IPS-18a (cell line): ENCODE data around the gene SKOR2.
A peak's percentile ranks its signal among the peaks of the same experiment; 100 is the strongest.

Source experiments
- H3K27ac ChIP-seq: one replicate; pipeline ENCODE4 v1.5.1; 2013; ENCODE audit warnings: low read length
- H3K27me3 ChIP-seq: one replicate; pipeline ENCODE4 v1.6.1; 2013; ENCODE audit warnings: mild to moderate bottlenecking, low read length; ENCODE audit not compliant: control insufficient read depth, insufficient read depth
- H3K36me3 ChIP-seq: one replicate; pipeline ENCODE4 v1.6.1; 2013; ENCODE audit warnings: low read depth, low read length; ENCODE audit not compliant: control insufficient read depth
- H3K4me1 ChIP-seq: one replicate; pipeline ENCODE4 v1.6.1; 2013; ENCODE audit warnings: low read depth, low read length; ENCODE audit not compliant: control insufficient read depth
- H3K4me3 ChIP-seq: one replicate; pipeline ENCODE4 v1.5.1; 2013; ENCODE audit warnings: low read length
- H3K9ac ChIP-seq: one replicate; pipeline ENCODE4 v1.6.1; 2013; ENCODE audit warnings: mild to moderate bottlenecking, low read length, moderate library complexity
- H3K9me3 ChIP-seq: one replicate; pipeline ENCODE4 v1.6.1; 2013; ENCODE audit warnings: low read depth, low read length; ENCODE audit not compliant: control insufficient read depth

The SKOR2 gene

DNA sequence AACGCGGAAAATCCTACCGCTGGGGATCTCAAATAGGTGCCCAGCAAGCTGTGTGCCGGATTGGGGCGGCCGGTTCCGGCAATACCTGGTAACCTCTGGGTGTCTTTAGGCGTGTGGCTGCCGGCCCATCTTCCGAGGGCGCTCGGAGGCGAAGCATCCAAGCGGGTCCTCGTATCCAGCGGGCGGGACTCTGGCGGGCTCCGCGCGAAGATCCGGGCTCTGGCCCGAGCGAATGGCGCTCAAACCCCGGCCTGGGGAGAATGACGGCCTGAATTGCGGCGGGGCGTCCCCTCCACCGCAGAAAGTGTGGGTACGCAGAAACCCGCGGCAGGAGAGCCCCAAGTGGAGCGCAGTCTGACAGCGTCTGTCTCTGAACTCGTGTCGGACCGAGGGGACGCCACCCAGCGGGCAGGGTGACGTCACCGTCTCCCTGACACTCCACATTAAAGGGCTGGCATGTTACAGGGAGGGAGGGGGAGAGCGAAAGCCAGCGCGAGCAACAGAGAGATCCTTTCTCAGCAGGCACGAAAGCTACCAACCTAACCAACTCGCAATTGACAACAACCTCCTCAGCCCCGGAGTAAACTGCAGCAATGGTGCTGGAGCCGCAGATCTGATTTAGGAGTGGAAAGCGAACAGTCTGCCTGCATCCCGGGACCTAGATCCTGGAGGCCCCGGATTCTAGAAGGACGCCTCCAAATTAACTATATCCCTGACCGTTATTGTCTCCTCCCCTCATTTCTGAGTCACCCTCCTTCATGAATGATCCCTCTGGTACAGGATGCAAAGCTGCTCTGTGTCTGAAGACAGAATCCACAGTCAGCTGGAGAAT lies at the start of gene SKOR2:
SKOR2 (minus strand) TSS at position 372 of the 832 bp plus-strand sequence. CDS start 2,477 bp downstream, outside the sequence.
- Histone ChIP-seq H3K27ac (no peak within 1 kb of the TSS), H3K4me1 (peaks cover 35% of the 10 kb centered on the region), H3K4me3 (peak within 1 kb of the TSS; percentile 49), H3K9ac (no peak within 1 kb of the TSS), H3K27me3 (peaks cover 94% of the 10 kb centered on the region), H3K9me3 (no peaks in the 10 kb centered on the region), H3K36me3 (no peaks in the 10 kb centered on the region)

DNA sequence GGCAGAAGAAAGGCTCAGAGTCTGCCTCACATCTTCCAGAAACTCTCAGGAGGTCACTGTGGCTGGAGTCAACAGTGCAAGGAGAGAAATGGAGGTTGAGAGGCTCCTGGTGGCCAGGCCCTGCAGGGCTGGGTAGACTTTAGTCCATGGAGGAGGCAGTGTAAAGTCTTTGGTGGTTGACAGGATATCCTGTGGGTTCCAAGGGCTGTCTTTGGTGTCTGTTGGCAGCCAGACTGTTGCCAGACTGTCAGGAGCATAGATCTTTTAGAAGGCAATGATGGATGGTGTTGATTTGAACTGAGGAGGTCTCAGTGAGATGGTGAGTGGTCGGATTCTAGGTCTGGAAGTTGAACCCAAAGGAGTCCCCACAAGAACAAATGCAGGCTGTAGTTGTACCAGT lies 45.0 kb upstream of the SKOR2 start:
- no peak overlapping the region for H3K27ac ChIP-seq
- H3K36me3 ChIP-seq: no peaks in the 10 kb centered on the region
- no peaks in the 10 kb centered on the region for H3K4me1 ChIP-seq
- no peaks in the 10 kb centered on the region for H3K27me3 ChIP-seq
- H3K4me3 ChIP-seq: no peak overlapping the region
- no peak overlapping the region for H3K9ac ChIP-seq
- no peaks in the 10 kb centered on the region for H3K9me3 ChIP-seq

GRCh38 chr18:47294801-47295200 lies 43.3 kb upstream of the SKOR2 start:
- no peak overlapping the region for H3K4me3 ChIP-seq

GRCh38 chr18:47288741-47289140 lies 37.3 kb upstream of the SKOR2 start:
- no peaks in the 10 kb centered on the region for H3K36me3 ChIP-seq
- H3K4me1 ChIP-seq: no peaks in the 10 kb centered on the region
- H3K9ac ChIP-seq: no peak overlapping the region
- H3K4me3 ChIP-seq: no peak overlapping the region
- H3K27me3 ChIP-seq: no peaks in the 10 kb centered on the region
- no peak overlapping the region for H3K27ac ChIP-seq
- no peaks in the 10 kb centered on the region for H3K9me3 ChIP-seq

More at GRCh38 chr18:47294801-47295200, 43.3 kb upstream of the SKOR2 start:
- Histone ChIP-seq H3K9ac (no peak overlapping the region), H3K4me1 (no peaks in the 10 kb centered on the region), H3K36me3 (no peaks in the 10 kb centered on the region), H3K27ac (no peak overlapping the region), H3K27me3 (no peaks in the 10 kb centered on the region), H3K9me3 (no peaks in the 10 kb centered on the region)

DNA sequence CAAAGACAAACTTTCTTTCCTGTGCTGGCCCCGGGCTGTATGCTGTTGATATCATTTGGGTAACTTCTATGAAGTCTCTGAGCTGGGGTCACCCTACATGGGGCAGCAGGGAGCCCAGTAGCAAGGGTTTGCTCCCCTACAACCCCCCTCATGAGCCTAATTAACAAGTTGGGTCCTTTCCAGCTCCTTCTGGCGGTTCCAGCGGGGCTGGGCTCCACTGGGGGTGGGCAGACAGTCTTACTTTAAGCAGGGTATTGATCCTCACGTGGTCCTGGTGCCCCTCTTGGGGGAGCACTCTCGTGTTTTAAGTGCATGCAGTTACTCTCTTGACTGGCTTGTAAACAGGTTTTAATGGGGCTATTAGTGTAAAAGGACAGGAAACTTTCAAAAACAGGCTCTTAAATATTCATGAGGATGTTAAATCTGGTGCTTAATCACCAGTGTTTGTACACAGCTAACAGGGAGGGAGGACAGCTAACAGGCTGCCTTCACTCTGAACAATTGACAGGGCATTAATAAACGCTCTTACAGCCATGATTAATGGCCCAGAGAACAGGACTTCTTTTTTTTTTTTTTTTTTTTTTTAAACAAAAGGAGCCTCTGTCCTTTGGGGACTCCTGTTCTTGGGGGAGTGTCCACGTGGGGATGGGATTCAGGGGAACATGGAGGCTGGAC lies 36.6 kb upstream of the SKOR2 start:
- Histone ChIP-seq H3K9ac (no peak overlapping the region), H3K27ac (no peak overlapping the region), H3K4me3 (no peak overlapping the region), H3K36me3 (no peaks in the 10 kb centered on the region), H3K27me3 (no peaks in the 10 kb centered on the region), H3K9me3 (no peaks in the 10 kb centered on the region), H3K4me1 (no peaks in the 10 kb centered on the region)

DNA sequence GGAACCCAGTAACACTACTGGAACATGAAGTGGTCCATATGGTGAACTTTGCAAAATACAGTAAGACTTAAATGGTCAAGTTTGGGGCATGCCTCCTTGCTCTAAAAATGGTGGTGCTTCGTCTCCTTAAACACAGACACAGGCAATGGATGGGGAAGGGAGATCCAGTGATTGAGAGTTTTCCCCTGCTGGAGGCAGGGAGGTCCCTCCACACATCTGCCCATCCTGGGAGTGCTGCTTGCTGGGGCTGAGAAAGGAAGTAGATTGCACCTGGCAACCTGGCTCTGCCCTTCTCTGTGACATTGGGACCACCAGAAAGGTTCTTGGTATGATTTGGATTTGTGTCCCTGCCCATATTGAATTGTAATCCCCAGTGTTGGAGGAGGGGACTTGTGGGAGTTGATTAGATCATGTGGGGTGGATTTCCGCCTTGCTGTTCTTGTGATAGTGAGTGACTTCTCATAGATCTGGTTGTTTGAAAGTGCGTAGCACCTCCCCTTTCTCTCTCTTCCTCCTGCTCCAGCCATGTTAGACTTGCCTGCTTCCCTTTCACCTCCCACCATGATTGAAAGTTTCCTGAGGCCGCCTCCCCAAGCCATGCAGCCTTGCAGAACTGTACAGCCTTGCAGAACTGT lies 35.4 kb upstream of the SKOR2 start:
- no peaks in the 10 kb centered on the region for H3K9me3 ChIP-seq
- no peaks in the 10 kb centered on the region for H3K36me3 ChIP-seq
- H3K27me3 ChIP-seq: no peaks in the 10 kb centered on the region
- no peak overlapping the region for H3K9ac ChIP-seq
- H3K4me1 ChIP-seq: no peaks in the 10 kb centered on the region
- no peak overlapping the region for H3K27ac ChIP-seq
- H3K4me3 ChIP-seq: no peak overlapping the region

GRCh38 chr18:47285456-47285855 lies 34.0 kb upstream of the SKOR2 start:
- H3K4me3 ChIP-seq: no peak overlapping the region
- no peak overlapping the region for H3K9ac ChIP-seq
- no peaks in the 10 kb centered on the region for H3K4me1 ChIP-seq
- H3K36me3 ChIP-seq: no peaks in the 10 kb centered on the region
- H3K27ac ChIP-seq: no peak overlapping the region
- H3K9me3 ChIP-seq: no peaks in the 10 kb centered on the region
- H3K27me3 ChIP-seq: no peaks in the 10 kb centered on the region

GRCh38 chr18:47284721-47285395 lies 33.4 kb upstream of the SKOR2 start:
- H3K9ac ChIP-seq: no peak overlapping the region
- no peaks in the 10 kb centered on the region for H3K9me3 ChIP-seq
- no peaks in the 10 kb centered on the region for H3K4me1 ChIP-seq
- H3K27me3 ChIP-seq: no peaks in the 10 kb centered on the region
- H3K27ac ChIP-seq: no peak overlapping the region
- H3K36me3 ChIP-seq: no peaks in the 10 kb centered on the region
- no peak overlapping the region for H3K4me3 ChIP-seq

DNA sequence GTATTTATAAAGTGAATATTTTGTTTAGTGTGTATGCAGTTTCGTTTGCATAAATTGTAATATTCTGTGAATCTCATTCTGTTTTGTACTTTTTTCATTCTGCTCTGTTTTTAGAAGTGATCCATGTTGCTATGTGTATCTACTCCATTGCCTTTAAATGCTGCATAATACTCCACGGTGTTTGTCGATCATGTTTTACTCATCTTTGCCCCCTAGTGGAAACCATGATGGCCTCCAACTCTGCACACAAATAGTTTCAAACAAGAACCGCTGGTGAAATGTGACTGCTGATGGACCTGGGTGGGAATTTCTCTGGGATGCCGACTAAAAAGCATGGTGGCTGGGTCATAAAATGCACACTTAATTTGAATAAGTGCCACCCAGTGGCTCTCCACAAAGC lies 32.0 kb upstream of the SKOR2 start:
- no peaks in the 10 kb centered on the region for H3K9me3 ChIP-seq
- H3K9ac ChIP-seq: no peak overlapping the region
- H3K36me3 ChIP-seq: no peaks in the 10 kb centered on the region
- H3K4me3 ChIP-seq: no peak overlapping the region
- no peak overlapping the region for H3K27ac ChIP-seq
- H3K4me1 ChIP-seq: no peaks in the 10 kb centered on the region
- no peaks in the 10 kb centered on the region for H3K27me3 ChIP-seq

DNA sequence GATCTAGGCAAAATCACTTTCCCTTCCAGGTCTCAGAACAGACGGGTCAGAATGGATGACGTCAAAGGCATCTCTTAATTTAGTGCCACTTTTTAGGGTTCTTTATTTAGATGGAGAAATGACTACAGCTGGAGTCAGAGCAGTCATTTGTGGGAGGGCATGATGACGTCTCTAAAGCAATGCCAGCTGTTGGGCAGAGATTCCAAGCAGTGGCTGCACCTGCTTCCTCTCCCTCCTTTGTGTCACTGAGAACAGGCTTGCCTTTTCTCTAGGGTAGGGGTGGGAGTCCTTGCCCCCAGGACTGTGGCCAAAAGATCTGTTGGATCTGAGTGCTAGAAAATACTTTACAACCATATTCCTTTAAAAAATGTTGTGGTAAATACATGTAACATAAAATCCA lies 28.7 kb upstream of the SKOR2 start:
- no peak overlapping the region for H3K9ac ChIP-seq
- no peaks in the 10 kb centered on the region for H3K27me3 ChIP-seq

GRCh38 chr18:47274961-47275360 lies 23.5 kb upstream of the SKOR2 start:
- no peak overlapping the region for H3K4me3 ChIP-seq
- peaks cover 3% of the 10 kb centered on the region for H3K27me3 ChIP-seq
- no peaks in the 10 kb centered on the region for H3K9me3 ChIP-seq
- H3K27ac ChIP-seq: no peak overlapping the region
- H3K9ac ChIP-seq: no peak overlapping the region
- no peaks in the 10 kb centered on the region for H3K4me1 ChIP-seq
- no peaks in the 10 kb centered on the region for H3K36me3 ChIP-seq

More for the DNA sequence above, 28.7 kb upstream of the SKOR2 start:
- no peaks in the 10 kb centered on the region for H3K36me3 ChIP-seq
- H3K9me3 ChIP-seq: no peaks in the 10 kb centered on the region
- H3K4me1 ChIP-seq: no peaks in the 10 kb centered on the region
- H3K4me3 ChIP-seq: no peak overlapping the region
- H3K27ac ChIP-seq: no peak overlapping the region
